HAP-1 (cell line): Measurements from ENCODE around the gene SUSD1.

Experiments
- DNase-seq, 2 experiments: peaks; one replicate each; pipeline ENCODE4 v3.0.0-alpha.2; 2016 to 2020; ENCODE audit warnings: low spot score in 2 of 2
- H3K27me3 ChIP-seq: fragments of 250-450 bp; sonication (Bioruptor Pico); 2 replicates; pipeline ENCODE4 v1.5.1; 2020; ENCODE audit warnings: low read depth, mild to moderate bottlenecking, moderate library complexity
- H3K36me3 ChIP-seq: fragments of 250-450 bp; sonication (Bioruptor Pico); replicated peaks from 2 replicates; pipeline ENCODE4 v1.5.1; 2020; ENCODE audit warnings: mild to moderate bottlenecking
- H3K4me1 ChIP-seq: fragments of 250-450 bp; sonication (Bioruptor Pico); 2 replicates; pipeline ENCODE4 v1.5.1; 2020; ENCODE audit warnings: mild to moderate bottlenecking
- H3K4me3 ChIP-seq: fragments of 250-450 bp; sonication (Bioruptor Pico); 2 replicates; pipeline ENCODE4 v1.5.1; 2020; ENCODE audit warnings: mild to moderate bottlenecking, moderate library complexity
- H3K9me3 ChIP-seq: fragments of 250-450 bp; sonication (Bioruptor Pico); 2 replicates; pipeline ENCODE4 v1.5.1; 2020; ENCODE audit warnings: mild to moderate bottlenecking, moderate library complexity
- in situ Hi-C: fragments of 300-500 bp; cut with MboI; formaldehyde crosslinking; loops from 3 replicates; pipeline ENCODE4 v1.14.3; 2020; ENCODE audit warnings: low sequenced_read_pairs, inconsistent platforms, mixed read lengths

The SUSD1 gene

DNA sequence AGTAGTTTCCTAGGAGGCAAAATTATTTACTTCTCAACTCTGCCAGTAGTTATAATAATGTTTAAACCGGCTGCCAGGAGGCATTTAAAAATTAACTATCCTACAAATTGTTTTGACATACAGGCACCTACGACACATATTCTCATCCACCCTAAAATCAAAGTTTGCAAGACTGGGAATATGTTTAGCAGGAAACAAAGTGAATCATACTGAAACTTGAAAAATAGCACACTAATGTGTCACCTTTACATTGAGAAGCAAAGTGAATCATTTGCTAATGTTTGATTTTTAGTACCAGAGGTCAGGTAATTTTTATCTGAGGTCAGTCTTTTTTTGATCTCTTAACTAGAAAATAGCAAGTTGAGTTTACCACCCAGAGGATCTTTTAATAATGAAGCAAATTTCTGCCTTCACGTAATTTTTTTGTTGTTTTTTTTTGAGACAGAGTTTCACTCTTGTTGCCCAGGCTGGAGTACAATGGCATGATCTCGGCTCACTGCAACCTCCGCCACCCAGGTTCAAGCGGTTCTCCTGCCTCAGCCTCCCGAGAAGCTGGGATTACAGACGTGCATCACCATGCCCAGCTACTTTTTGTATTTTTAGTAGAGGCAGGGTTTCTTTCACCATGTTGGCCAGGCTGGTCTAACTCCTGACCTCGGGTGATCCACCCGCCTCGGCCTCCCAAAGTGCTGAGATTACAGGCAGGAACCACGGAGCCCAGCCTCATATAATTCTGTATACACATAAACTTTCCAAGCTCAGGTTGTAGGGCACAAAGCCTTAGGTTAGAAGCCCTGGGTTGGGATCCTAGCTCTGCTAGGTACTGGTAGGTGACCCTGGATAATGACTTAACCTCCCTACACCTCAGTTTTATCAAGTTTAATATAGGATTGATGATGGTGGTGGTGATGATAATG is 154.2 kb downstream of the SUSD1 start:
- in situ Hi-C loops: no loop called here
- Histone ChIP-seq H3K4me3 (no peak overlapping the region), H3K4me1 (no peaks in the 10 kb centered on the region), H3K9me3 (no peaks in the 10 kb centered on the region), H3K36me3 (no peaks in the 10 kb centered on the region), H3K27me3 (no peaks in the 10 kb centered on the region)
- no peak for DNase-seq

DNA sequence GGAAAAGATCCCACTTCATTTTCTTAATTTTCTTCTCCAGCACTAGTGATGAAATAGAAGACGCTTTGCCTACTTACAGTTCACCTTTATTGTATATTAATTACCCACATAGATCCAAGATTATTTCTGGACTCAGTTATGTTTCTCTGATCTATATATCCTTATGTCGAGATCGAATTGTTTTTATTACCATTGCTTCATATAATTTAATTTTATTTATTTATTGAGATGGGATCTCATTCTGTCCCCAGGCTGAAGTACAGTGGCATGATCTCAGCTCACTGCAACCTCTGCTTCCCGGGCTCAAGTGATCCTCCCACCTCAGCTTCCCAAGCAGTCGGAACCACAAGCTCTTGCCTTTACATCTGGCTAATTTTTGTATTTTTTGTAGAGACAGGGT is 157.2 kb downstream of the SUSD1 start:
- no peaks in the 10 kb centered on the region for H3K4me1 ChIP-seq
- H3K4me3 ChIP-seq: no peak overlapping the region
- no peak for DNase-seq
- H3K9me3 ChIP-seq: no peaks in the 10 kb centered on the region
- no peaks in the 10 kb centered on the region for H3K36me3 ChIP-seq
- H3K27me3 ChIP-seq: no peaks in the 10 kb centered on the region
- in situ Hi-C loops: no loop called here

DNA sequence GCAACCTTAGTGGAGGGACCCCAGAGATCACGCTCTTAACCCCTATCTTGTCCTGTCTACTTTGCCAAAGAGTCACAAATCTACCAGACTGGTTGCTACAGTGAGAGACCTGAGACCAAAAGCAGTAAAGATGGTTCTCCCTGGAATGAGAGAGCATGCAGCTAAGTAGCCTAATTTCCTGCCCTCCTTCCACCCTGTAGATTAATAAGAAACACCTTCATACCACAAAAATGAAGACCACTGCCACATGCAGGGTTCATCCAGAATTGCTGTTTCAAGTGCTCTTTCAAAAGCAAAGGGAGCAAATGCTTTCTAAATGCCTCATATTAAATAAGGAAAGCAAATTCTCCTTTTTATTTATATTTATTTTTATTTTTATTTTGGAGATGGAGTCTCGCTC is 159.4 kb downstream of the SUSD1 start:
- Histone ChIP-seq H3K36me3 (no peaks in the 10 kb centered on the region), H3K4me3 (no peak overlapping the region), H3K9me3 (no peaks in the 10 kb centered on the region), H3K27me3 (no peaks in the 10 kb centered on the region), H3K4me1 (no peaks in the 10 kb centered on the region)
- in situ Hi-C loops: no loop called here
- DNase-seq: no peak

DNA sequence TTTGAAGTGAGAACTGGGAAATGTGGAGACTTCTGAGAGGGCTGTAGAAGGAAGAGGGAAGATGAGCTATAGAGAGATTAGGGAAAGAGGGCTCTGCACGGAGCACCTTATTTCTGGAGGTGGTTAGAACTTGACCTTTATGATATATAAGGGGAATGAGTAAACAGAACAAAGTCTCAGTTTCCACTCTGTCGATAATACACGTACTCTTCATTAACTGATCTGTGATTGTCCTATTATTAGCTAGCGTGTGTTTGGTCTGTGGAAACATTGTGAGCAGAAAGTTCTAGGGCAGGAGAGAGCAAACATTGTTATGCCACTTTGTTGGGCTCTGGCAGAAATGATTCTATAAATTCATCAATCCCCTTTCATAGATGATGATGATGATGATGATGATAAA is 159.9 kb downstream of the SUSD1 start:
- H3K4me3 ChIP-seq: no peak overlapping the region
- H3K4me1 ChIP-seq: no peaks in the 10 kb centered on the region
- H3K27me3 ChIP-seq: no peaks in the 10 kb centered on the region
- no peaks in the 10 kb centered on the region for H3K36me3 ChIP-seq
- in situ Hi-C loops: no loop called here
- no peak for DNase-seq
- H3K9me3 ChIP-seq: no peaks in the 10 kb centered on the region

DNA sequence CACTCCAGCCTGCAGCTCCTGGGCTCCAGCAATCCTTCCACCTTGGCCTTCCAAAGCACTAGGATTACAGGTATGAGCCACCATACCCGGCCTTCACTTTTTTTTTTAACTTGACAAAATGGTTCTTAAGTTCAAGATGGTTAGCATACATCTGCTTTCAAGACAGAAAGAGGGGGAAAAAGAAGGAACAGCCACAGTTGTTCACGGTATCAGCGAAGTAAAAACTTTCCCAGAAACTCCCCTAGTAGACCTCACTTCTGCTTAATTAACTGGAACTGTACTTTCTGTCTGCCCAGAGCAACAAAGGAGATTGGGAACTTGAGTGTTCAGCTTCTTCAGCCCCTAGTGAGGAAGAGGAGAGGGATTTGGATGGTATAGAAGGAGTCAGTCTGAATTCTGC is 161.8 kb downstream of the SUSD1 start:
- no peaks in the 10 kb centered on the region for H3K9me3 ChIP-seq
- no peaks in the 10 kb centered on the region for H3K27me3 ChIP-seq
- H3K4me1 ChIP-seq: no peaks in the 10 kb centered on the region
- H3K36me3 ChIP-seq: no peaks in the 10 kb centered on the region
- H3K4me3 ChIP-seq: no peak overlapping the region
- DNase-seq: no peak
- in situ Hi-C loops: no loop called here

DNA sequence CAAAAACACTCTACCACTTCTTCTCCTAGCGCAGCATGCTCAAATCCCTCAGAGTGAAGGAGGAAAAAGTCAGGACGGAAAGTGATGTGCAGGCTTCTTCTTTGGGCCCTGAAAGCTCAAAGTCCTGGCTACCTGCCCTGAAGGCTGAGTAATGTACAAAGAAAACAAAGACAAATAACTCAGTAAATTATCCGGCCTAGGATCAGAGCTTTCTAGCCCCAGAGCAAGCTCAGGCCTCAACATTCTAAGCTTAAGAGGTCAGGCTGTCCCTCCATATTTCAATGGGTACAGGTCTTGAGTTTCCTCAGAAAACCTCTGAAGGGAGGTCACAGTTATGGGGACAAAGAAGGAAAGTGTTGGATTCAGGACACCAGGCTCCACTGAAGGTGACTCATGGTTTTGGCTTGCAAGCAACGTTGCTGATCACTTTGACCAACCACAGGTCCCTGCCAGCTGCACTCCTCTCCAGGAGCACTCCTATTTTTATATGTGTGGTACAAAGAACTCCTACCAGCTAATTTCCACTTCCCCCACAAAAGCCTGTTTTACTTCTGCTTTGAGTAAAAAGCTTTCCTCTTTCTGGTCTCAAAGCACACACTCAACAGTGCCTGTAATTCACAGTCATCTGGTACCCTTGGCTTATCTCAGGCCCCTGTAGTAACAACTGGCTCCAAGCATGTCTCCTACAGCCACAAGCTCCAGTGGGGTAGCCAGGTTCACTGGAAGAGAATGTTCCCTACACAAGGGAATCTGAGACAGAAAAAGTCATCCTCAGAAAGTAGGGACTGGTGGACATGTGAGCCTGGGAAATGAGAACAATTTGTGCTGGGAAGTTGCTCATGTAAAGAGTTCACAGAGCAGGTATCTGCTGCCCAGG is 162.8 kb downstream of the SUSD1 start:
- H3K27me3 ChIP-seq: no peaks in the 10 kb centered on the region
- H3K4me1 ChIP-seq: no peaks in the 10 kb centered on the region
- DNase-seq: no peak
- in situ Hi-C loops: no loop called here
- no peaks in the 10 kb centered on the region for H3K36me3 ChIP-seq
- no peak overlapping the region for H3K4me3 ChIP-seq
- H3K9me3 ChIP-seq: no peaks in the 10 kb centered on the region

DNA sequence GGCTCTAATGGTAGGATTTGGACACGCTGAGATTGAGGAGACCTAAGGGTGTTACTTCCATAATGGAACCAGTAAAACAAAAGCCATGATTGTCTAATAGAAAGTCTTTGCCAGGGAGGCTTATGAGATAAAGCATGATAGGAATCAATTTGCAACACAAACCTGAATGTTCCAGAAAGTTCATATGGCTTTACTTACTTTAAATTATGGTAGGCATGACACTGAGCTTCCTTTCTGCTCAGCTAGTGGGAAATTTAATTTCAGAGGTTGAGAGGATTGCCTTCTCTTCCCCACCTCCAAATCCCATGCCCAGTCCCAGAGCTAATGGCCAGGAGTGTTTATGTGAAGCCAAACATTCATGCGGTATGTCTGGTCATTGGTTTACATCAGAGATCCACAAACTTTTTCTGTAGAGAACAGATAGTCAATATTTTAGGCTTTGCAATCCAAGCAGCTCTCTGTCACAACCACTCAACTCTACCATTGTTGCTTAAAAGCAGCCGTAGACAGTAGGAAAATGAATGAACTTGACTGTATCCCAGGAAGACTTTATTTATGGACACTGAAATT is 164.0 kb downstream of the SUSD1 start:
- Histone ChIP-seq H3K4me3 (no peak overlapping the region), H3K4me1 (no peaks in the 10 kb centered on the region), H3K27me3 (no peaks in the 10 kb centered on the region), H3K36me3 (no peaks in the 10 kb centered on the region), H3K9me3 (no peaks in the 10 kb centered on the region)
- in situ Hi-C loops: no loop called here
- no peak for DNase-seq

DNA sequence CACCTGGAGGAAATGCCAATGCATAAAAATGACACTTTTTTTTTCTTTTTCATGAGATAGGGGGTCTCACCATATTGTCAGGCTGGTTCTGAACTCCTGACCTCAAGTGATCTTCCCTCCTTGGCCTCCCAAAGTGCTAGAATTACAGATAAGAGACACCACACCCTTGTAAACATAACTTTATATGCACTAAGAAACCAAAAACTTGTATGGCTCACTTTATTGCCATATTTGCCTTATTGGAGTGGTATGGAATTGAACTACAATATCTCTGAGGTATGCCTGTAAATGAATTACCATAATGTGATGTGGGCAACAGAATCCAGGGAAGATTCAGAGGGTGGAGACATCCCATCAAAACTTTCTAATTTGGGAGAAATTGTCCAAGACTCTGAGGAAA is 164.6 kb downstream of the SUSD1 start:
- Histone ChIP-seq H3K4me3 (no peak overlapping the region), H3K27me3 (no peaks in the 10 kb centered on the region), H3K4me1 (no peaks in the 10 kb centered on the region), H3K9me3 (no peaks in the 10 kb centered on the region), H3K36me3 (no peaks in the 10 kb centered on the region)
- in situ Hi-C loops: no loop called here
- no peak for DNase-seq

DNA sequence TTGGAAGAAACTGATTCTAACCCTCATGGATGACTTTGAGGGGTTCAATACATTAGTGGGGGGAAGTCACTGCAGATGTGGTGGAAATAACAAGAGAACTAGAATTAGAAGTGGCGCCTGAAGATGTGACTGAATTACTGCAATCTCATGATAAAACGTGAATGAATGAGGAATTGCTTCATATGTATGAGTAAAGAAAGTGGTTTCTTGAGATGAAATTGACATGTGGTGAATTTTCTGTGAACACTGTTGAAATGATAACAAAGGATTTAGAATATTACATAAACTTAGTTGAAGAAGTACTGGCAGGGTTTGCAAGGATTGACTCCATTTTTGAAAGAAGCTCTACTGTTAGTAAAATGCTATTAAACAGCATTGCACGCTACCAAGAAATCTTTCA is 165.4 kb downstream of the SUSD1 start:
- H3K4me1 ChIP-seq: no peaks in the 10 kb centered on the region
- no peak overlapping the region for H3K4me3 ChIP-seq
- H3K36me3 ChIP-seq: no peaks in the 10 kb centered on the region
- H3K9me3 ChIP-seq: no peaks in the 10 kb centered on the region; the same call in 1 of the 2 replicates
- in situ Hi-C loops: no loop called here
- no peaks in the 10 kb centered on the region for H3K27me3 ChIP-seq
- DNase-seq: no peak

DNA sequence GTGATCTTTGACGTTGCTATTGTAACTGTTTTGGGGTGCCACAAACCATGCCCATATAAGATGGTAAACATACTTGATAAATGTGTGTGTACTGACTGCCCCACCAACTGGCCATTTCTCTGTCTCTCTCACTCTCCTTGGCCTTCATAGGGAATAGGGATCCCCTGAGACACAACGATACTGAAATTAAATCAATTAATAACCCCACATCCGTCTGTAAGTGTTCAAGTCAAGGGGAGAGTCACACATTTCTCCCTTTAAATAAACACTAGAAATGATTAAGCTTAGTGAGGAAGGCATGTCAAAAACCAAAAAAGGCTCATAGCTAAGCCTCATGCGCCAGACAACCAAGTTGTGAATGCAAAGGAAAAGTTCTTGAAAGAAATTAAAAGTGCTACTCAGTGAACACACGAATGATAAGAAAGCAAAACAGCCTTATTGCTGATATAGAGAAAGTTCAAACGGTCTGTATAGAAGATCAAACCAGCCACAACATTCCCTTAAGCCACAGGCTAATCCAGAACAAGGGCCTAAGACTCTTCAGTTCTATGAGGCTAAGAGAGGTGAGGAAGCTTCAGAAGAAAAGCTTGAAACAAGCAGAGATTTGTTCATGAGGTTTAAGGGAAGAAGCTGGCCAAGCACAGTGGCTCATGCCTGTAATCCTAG is 167.4 kb downstream of the SUSD1 start:
- no peak overlapping the region for H3K4me3 ChIP-seq
- no peaks in the 10 kb centered on the region for H3K4me1 ChIP-seq
- no peak for DNase-seq
- in situ Hi-C loops: no loop called here
- no peaks in the 10 kb centered on the region for H3K27me3 ChIP-seq
- no peaks in the 10 kb centered on the region for H3K36me3 ChIP-seq
- H3K9me3 ChIP-seq: no peaks in the 10 kb centered on the region; the same call in 1 of the 2 replicates

DNA sequence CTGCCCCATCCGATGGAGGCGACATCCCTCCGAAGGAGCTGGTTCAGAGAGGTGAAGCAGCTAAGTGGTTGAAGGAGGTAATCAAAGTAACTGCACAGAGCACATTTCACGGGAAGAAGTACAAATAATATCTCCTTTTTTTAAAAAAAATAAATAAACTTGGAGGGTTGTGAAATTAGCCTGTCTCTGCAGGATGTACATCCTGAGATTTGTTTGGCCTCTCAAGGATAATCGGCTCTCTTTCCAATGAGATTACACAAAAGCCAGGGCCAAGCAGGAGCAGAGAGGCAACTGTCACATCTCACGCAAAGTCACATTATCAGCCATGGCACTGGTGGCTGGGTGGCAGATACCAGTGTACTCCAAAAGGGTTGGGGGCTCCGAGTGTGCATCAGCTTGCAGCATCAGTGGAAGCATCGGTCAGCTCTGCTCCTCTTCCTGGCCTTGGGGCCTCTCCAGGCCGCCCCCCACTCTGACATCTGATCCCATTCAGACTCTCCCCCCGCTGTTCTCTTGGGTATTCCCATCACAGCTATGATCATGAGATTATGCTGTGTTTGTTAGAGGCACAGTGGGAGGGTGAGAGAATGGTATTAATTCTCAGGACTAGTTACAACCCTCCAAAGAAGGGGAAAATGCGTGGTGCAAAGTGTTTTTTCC is 168.6 kb downstream of the SUSD1 start:
- in situ Hi-C loops: no loop called here
- Histone ChIP-seq H3K27me3 (no peaks in the 10 kb centered on the region), H3K9me3 (no peaks in the 10 kb centered on the region; the same call in 1 of the 2 replicates), H3K4me1 (no peaks in the 10 kb centered on the region), H3K36me3 (no peaks in the 10 kb centered on the region), H3K4me3 (no peak overlapping the region)
- no peak for DNase-seq

DNA sequence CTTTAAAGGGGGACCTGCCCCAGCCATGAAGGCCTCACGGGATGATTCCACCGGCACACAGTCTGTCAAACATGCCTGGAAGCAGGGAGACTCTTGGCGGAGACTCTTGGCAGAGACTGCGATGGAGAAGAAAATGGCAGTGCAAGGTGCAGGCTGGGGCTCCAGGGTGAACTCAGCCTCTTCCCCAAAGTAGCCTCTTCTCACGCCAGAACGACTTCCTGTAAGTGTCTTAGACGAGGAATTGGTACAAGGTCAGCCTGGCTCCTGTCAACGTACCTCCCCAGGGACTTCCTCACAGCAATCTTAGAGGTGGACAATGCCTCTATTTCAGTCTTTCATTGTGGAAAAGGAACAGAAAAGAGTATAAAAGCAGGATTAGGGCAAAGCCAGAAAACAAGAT is 169.2 kb downstream of the SUSD1 start:
- DNase-seq: peak in 1 of 2 experiments; percentile 15
- in situ Hi-C loops: no loop called here
- H3K27me3 ChIP-seq: no peaks in the 10 kb centered on the region
- H3K4me1 ChIP-seq: no peaks in the 10 kb centered on the region
- H3K4me3 ChIP-seq: no peak overlapping the region
- no peaks in the 10 kb centered on the region for H3K36me3 ChIP-seq
- H3K9me3 ChIP-seq: no peaks in the 10 kb centered on the region; the same call in 1 of the 2 replicates

DNA sequence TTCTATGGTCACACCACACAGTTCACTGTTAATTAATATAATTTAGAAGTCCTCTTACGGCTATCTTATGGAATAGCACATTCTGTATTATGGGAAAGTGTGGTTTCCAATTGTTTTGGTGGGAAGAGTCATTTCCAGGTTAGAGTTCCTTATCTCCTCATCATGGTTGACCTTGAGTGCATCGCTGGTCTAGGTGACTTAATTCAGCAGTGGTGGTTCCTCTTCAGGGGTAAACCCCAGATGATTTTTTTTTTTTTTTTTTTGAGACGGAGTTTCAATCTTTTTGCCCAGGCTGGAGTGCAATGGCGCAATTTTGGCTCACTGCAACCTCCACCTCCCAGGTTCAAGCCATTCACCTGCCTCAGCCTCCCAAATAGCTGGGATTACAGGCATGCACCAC is 171.6 kb downstream of the SUSD1 start:
- Histone ChIP-seq H3K4me1 (no peaks in the 10 kb centered on the region), H3K9me3 (no peaks in the 10 kb centered on the region; the same call in 1 of the 2 replicates), H3K27me3 (no peaks in the 10 kb centered on the region), H3K36me3 (no peaks in the 10 kb centered on the region), H3K4me3 (no peak overlapping the region)
- in situ Hi-C loops: no loop called here
- DNase-seq: no peak
